Fibroblast of skin of right biceps (primary cell): ENCODE results near the gene LCP2.

ENCODE experiments used
- DNase-seq: peaks from one replicate; pipeline ENCODE4 v3.0.0-alpha.2; 2013

Gene LCP2

DNA sequence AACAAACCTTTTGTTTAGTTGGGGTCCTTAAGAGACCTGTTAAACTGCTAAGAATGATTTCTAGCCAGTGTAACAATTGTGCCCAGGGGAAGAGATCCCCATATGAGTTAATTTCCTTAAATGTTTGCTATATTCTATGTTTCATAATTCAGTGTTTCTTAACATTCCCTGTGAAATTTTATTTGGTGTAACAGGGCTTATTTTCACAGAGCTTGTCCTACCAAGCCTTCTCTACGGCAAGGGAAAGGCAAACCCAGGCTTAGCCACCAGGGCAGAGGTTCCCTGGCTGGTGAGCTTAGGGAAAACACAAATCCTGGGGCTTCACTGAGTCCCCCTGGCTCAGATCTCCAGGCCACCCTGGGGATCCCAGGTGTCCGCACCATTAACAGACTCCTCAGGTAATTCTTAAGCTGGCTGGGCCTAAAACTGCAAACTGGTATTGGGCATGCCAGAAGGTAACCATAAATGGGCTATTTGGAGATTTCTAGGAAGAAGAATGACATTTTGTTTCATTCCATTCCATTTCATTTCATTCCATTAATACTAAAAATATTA, 17.0 kb upstream of the LCP2 start:
- DNase-seq, result no peak

DNA sequence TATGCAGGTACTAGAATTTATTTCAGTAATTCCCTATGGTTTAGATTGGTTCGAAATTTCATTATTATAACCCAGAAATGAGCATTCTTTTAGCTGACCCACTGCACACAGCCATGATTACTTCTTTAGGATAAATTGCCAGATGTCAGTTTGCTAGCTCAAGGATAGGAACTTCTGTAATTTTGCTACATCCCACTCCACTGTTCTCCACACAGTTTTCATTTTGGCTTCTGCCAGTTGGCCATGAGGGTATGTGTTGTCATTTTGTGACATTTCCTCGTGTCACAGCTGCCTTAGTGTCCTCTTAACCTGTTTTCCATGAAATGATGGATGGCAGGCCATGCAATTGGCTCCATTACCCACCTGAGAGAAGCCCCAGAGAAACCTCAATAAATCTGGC, 16.2 kb upstream of the LCP2 start:
- DNase-seq, result no peak

DNA sequence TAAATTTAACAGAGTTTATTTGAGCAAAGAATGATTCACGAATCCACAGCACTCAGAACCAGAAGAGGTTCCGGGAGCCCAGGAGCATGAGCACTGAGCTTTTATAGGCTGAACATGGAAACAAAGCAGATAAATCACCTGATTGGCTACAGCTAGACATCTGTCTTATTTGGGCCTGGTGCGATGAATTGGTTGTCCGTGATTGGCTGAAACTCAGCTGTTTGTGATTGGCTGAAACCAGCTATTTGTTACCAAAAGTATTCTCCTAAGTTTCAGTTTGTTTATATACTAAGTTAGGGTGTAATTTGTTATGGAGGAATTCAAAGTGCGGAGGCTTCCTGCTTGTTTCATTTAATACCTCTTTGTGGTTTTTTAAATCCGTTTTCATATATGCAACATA, 15.8 kb upstream of the LCP2 start:
- no peak for DNase-seq

DNA sequence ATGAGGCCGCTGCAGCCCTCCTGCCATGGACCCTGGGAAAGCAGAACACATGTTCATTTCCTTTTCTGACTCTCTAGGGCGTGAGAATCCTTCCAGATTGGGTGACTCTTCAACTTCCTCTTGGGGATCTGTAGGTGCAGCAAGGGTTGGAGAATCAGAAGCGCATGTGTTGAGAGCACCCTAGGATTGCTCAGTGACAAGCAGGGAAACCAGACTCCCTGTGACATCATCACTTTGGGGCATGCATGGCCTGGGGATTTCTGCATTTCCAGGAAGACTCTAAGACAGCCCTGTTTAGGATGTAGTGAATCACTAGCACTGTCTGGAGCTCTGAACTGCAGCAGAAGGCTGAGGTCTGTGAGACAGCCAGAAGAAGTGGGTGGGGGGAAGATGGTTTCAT, 15.1 kb upstream of the LCP2 start:
- peak; percentile 69 for DNase-seq

GRCh38 chr5:170312301-170312595, 14.7 kb upstream of the LCP2 start:
- no peak for DNase-seq

DNA sequence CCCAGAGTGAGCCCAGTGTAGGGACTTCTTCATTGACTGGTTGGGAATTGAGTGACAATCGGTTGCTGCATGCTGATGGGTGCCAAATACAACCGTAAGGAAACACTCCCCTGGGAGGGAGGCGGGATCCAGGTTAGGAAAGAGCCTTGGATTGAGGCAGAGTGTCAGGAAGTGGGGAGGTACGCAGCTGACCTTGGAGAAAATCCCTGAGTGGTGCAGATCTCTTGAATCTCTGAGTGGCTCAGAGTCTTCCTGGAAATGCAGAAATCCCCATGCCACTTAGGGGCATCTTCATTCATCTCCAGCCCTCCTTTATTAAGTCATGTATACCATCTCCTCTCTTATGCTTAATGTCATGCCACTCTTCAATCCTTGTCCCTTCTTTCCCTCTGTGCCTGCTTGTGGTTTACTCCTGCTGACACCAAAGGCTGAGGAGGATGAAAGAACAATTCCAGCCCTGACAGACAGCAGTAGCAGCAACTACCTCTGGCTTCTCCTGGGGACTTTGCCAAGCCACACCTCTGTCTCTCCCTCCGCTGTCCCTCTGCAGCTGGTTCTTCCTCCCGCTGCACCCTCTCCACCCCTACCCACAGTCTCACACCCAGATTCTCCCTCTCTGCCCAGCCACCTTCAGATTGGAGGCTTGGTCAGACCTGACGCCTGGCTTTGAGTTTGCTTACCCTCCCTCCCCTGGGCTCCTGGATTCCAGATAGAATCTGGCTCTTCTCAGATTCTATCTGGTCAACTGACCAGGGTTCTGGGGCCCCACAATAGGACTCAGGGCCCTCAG, 14.1 kb upstream of the LCP2 start:
- DNase-seq, result no peak

DNA sequence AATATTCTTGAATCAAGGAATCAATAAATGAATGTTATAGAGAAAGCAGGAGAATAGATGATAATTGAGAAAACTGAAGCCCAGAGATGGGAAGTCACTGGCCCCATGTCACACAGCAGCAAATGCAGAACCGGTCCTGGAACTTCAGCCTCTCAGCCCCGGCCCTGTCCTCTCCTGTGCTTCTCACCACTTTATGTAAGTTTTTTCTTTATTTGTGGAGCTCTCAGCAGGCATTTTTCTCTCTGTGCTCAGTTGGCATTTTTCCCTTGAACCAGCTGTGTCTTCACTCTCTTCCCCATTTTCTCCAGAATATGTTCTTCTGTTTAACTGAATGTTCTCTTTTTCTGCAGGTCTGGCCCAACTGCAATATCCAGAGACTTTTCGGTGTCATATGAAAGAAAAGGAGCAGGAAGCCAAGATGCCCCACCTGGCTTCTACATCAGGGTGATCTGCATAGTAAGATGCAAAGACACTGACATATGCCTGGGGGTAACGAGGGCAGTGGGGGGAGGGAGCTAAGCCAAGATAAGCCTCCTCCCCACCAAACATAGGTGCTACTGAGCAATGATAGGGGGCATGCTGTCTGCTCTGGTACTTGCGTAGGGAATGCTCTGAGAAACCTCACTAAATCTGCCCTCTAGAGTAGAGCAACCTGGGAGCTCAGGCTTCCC, 12.8 kb upstream of the LCP2 start:
- DNase-seq, result no peak

DNA sequence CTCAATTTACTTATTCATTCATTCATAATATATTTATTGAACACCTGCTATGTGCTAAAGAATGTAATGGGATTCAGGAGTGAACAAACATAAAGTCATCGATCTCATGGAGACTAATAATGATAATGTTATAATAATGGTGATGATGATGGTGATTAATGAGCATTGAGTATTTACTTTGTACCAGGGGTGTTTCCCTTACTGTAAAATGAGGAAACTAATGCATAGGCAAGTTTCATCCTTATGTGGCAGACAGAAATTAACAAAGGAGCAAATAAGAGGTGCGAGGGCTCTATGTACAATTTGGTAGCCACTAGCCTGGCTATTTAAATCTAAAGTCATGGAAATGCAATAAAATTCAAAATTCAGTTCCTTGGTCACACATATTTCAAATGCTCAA, 11.1 kb upstream of the LCP2 start:
- no peak for DNase-seq

GRCh38 chr5:170307575-170308465, 10.2 kb upstream of the LCP2 start:
- peak; percentile 56 for DNase-seq

DNA sequence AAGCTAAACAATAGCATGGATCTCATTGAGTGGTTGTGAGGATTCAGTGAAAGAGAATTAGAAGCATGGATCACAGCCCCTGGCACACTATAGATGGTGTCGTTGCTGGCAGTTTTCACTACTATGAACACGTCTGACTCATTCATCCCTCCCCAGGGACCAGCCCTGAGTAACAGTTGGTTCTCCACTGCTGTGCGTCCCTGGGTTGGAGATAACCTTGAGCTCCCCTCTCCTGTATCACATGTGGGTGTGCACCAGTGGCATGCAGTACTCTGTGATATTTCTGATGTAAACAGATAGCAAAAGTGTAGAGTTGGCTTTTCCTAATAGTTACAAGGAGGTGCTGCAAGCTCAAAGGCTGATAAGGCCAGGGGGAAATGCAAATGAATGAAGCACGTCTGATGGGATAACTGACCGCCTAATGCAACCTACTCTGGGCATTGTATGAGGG, 8.8 kb upstream of the LCP2 start:
- DNase-seq, result peak; percentile 87

- no peak for DNase-seq
Measured at GRCh38 chr5:170305646-170306025, 8.1 kb upstream of the LCP2 start.

DNA sequence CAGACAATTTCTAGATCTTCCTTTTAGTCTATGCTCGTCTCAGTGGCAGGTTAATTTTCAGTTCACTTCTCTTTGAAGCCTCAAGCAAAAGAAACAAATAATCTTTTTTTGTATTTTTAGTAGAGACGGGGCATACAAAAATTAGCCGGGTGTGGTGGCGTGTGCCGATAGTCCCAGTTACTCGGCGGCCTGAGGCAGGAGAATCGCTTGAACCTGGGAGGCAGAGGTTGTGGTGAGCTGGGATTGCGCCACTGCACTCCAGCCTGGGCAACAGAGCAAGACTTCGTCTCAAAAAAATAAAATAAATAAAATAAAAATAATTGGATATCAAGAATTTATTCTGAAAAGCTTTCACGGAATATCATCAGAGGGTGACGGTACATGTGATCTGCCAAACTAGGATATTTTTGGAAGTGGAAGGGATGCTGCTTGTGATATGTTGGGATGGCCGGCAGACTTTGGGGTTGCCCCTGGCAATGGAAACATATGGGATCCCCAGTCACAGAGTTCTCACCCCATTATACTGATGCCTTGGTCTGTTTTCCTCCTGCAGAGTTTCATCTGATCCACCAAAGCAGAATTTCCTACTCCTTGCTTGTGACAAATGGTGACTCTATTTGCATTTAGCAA, 7.6 kb upstream of the LCP2 start:
- DNase-seq, result no peak

DNA sequence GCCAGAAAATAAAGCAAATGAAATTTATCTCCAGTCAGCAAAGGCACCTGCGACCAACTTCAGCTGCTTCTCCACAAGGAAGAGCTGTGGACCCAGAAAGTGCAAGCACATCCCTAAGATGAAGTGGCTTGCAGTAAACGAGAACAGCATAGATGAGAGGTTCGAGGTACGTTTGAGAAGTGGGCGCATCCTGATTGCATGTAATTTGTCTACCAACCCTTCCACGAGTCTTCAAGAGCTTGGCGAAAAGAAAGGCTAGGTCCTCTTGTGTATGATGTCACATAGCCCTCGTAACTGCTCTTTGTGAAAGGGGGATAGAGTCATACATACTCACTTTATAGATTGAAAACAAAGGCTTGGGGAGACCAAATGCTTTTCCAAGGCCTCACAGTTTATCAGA, 6.0 kb upstream of the LCP2 start:
- no peak for DNase-seq

GRCh38 chr5:170302653-170303501, 5.3 kb upstream of the LCP2 start:
- no peak for DNase-seq

DNA sequence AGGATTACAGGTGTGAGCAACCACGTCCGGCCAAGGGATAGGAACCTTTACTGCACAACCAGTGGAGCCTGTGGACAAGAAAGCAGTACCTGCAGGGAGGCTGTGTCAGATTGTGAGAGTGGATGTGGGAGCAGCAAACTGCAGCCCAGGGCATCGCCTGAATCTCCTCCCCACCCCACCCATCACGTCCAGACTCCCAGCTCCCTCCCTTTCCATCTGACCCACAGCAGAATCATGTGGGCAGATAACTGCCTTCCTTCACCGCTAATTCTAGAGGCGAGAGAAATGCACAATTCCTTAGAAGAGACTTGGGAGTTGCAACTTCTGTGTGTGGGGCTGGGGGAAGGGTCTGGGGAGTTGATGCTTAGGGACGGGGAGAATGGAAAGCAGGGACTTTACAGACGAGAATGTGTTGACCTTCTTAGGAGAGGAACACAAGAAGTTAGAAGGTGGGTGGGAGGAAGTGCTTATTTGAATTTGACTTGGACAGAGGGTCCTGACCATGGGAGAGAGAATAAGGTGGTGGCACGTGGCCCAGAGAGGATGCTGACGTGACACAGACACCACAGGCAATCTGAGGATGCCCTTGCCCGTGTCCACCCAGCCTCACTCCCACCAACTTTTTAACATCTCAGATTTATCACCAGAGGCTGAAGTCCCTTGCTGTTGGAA, 4.5 kb upstream of the LCP2 start:
- DNase-seq, result no peak

DNA sequence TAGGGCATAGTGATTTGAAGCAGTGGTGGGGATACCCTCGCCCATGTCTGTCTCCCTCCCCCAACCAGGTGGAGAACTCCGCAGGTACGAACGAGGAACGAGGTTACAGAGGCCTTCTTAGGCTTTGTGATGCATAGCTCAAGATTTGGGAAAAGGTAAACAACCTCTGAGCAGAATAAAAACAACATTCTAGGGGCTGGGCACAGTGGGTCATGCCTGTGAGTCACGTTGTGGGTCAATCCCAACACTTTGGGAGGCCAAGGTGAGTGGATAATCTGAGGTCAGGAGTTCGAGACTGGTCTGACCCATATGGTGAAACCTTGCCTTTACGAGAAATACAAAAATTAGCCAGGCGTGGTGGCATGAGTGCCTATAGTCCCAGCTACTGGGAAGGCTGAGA, 3.6 kb upstream of the LCP2 start:
- DNase-seq, result no peak

DNA sequence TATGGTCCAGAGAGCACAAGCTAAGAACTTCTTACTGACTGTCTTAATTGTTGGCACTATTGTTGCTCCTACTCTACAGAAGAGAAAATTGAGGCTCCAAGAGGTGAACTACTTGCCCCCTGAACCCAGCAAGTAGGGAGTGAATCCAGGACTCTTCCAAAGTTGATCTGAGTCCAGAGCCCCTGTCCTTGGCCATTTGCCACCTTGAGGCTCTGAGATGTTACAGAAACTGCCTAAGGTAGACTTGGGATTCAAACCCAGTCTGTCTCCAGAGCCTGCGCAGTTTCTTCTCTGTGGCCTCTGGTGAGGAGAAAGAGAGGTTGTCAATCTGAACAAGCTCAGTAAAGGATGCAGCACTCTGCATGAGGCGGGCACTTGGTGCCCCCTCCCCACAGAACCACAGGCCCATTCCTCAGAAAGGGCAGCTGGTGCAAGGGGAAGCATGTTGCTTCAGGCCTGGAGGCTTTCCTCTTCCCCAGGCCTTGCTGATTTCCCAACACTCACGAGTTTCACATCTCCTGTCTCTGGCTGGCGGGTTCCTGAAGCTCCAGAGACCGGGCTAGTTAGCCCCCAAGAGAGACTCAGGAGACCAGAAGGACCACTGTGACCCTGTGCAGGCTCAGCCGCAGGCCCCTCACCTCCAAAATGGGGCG, 2.9 kb upstream of the LCP2 start:
- no peak for DNase-seq

DNA sequence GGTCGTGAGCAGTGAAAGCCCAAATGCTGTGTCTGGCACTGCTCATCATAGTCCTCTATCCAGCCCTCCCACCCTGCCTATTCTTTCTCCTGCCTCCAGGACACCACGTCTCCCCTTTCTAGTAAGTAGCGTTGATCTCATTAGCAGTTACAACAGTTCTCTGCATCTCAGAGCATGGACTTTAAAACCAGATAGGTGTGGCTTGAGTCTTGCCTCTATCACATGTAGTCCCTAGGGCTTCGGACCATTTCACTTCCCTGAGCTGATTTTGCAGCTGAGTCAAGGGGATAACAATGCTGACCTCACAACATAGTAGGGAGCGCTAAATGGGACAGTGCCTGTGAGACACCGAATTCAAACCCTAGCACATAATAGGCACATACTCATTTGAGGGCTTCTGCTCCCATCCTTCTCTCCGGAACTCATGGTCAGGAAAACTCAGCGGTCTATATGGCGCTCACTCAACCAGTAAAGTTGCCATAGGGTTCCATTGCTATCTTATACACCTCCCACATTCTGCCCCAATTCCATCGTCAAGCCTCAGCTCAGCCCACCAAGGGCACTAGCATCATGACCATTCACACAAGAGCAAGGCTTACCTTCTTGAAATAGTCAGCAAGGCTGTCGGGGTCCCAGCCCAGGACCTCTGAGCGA, 515 bp downstream of the LCP2 start:
- no peak for DNase-seq

DNA sequence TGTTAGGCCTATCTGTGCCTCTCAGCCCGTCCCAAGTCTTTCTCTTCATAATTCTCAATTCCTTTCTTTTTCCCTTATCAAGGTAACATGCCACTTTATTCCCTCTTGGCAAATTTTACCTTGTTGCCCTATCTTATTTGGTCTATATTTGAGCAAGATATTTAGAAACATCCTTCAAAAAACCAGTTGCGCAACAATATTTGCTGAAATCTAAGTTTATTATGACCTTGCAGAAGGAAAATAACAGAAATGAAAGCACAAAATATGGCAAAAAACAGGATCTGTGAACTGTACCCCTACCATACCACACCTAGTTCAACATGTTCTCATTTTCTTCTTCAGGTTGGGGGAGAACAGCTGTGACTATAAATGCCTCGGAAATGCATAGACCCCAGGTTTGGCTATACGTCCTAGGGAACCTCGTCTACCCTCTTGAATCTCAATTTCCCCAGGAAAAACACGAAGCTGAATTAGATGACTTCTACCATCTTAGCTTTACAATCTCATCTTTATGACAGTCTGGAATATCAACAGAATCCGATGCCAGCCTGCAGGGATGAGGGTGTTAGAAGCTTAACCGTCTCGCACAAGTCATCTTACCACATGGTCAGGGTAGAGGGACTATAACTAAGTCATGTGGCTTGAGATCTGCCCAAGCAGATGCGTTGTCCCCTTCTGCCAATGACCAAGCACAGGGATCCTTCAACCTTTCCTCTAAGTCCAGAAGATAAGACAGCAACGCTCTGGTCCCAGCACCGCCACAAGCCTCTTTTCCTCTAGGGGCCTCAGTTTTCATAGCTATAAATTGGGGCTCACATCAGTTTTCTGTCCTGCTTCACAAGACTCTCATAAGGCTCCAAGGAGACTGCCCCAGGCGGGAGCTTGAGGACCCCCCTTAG, 1.3 kb downstream of the LCP2 start:
- DNase-seq, result no peak
